CD4-positive, alpha-beta T cell (primary cell): ENCODE measurements around the gene CAV2. TPM values are rescaled to one million over a fixed set of nuclear protein-coding genes. Genes with fewer than 3 reads are reported as not detected.
A peak's percentile ranks its signal among the peaks of the same experiment; 100 is the strongest.

ENCODE experiments used
- ATAC-seq: fragments of 200-7000 bp; cut with Tn5 transposase; one replicate; pipeline ENCODE4 v1.10.0; 2022; ENCODE audit warnings: mild to moderate bottlenecking; ENCODE audit not compliant: poor library complexity
- CTCF ChIA-PET: fragments of 350-600 bp; sonication (Branson Sonifier 250); formaldehyde crosslinking; loops from one replicate; lab custom pipeline; 2021; ENCODE audit warnings: antibody characterized with exemption, inconsistent platforms; lab: Charles Lee
- POLR2A ChIA-PET: fragments of 350-600 bp; sonication (Branson Sonifier 250); formaldehyde crosslinking; loops from one replicate; lab custom pipeline; 2021; ENCODE audit warnings: antibody characterized with exemption, inconsistent platforms; lab: Charles Lee
- DNase-seq, 14 experiments: peaks; one replicate each; pipeline ENCODE4 v3.0.0-alpha.2; 2013 to 2020; ENCODE audit warnings: mixed read lengths in 2 of 14
- H3K27ac ChIP-seq, 2 donors: one replicate each; pipeline versions ENCODE4 v1.5.1 to v1.7.0; 2013; ENCODE audit warnings: low read length in 2 of 2, low read depth in 1 of 2, mild to moderate bottlenecking in 1 of 2
- H3K27me3 ChIP-seq, 2 experiments: 1 replicate in 1 of 2; 2 replicates in 1 of 2; pipeline versions ENCODE4 v1.6.1 to v1.7.0; 2013; ENCODE audit warnings: low read length in 2 of 2, control low read depth in 1 of 2, mild to moderate bottlenecking in 1 of 2, moderate library complexity in 1 of 2; ENCODE audit not compliant: insufficient read depth in 2 of 2, control insufficient read depth in 1 of 2
- H3K36me3 ChIP-seq: one replicate; pipeline ENCODE4 v1.6.1; 2013; ENCODE audit warnings: low read length, control low read depth; ENCODE audit not compliant: insufficient read depth
- H3K4me1 ChIP-seq: one replicate; pipeline ENCODE4 v1.6.1; 2013; ENCODE audit warnings: low read length, control low read depth; ENCODE audit not compliant: insufficient read depth
- H3K4me3 ChIP-seq: one replicate; pipeline ENCODE4 v1.5.1; 2013; ENCODE audit warnings: mild to moderate bottlenecking, low read length, moderate library complexity
- H3K9me3 ChIP-seq, 2 experiments: 1 replicate in 1 of 2; 2 replicates in 1 of 2; pipeline versions ENCODE4 v1.6.1 to v1.7.0; 2013; ENCODE audit warnings: low read length in 2 of 2, mild to moderate bottlenecking in 2 of 2, control low read depth in 1 of 2, moderate library complexity in 1 of 2; ENCODE audit not compliant: control insufficient read depth in 1 of 2, insufficient read depth in 1 of 2
- H3K27ac Mint-ChIP-seq: one replicate; pipeline ENCODE4 v1.8.0; 2020; ENCODE audit warnings: mixed read lengths
- H3K27me3 Mint-ChIP-seq: one replicate; pipeline ENCODE4 v1.8.0; 2021; ENCODE audit warnings: mixed read lengths
- H3K36me3 Mint-ChIP-seq: one replicate; pipeline ENCODE4 v1.8.0; 2021; ENCODE audit warnings: low read depth, mixed read lengths
- H3K4me1 Mint-ChIP-seq: one replicate; pipeline ENCODE4 v1.8.0; 2021; ENCODE audit warnings: low read depth, mixed read lengths
- H3K4me3 Mint-ChIP-seq: one replicate; pipeline ENCODE4 v1.8.0; 2020; ENCODE audit warnings: mild to moderate bottlenecking, mixed read lengths
- H3K9me3 Mint-ChIP-seq: one replicate; pipeline ENCODE4 v1.8.0; 2020; ENCODE audit warnings: mixed read lengths
- intact Hi-C, 2 experiments: fragments of 100-400 bp; cut with DNase I in 1 of 2; cut with micrococcal nuclease in 1 of 2; formaldehyde crosslinking; loops; one replicate each; pipeline versions ENCODE4 v1.15.1 to v1.9.0; 2023 to 2025; cut with DNase I, micrococcal nuclease
- total RNA-seq, 174 experiments: library from RNA in 2 of 174; stranded (reverse) in 2 of 174; gene quantifications; one replicate each; pipeline ENCODE4 v1.2.3 and lab custom pipeline; 2021 to 2026
- TF ChIP-seq, protein P1 (sequence below): fragments of 200-600 bp; IDR thresholded peaks from one replicate; pipeline ENCODE4 v1.8.0; 2022; ENCODE audit warnings: antibody characterized with exemption, mild to moderate bottlenecking

CAV2 gene
- total RNA-seq, 2 experiments from 2014 or later, result not detected

DNA sequence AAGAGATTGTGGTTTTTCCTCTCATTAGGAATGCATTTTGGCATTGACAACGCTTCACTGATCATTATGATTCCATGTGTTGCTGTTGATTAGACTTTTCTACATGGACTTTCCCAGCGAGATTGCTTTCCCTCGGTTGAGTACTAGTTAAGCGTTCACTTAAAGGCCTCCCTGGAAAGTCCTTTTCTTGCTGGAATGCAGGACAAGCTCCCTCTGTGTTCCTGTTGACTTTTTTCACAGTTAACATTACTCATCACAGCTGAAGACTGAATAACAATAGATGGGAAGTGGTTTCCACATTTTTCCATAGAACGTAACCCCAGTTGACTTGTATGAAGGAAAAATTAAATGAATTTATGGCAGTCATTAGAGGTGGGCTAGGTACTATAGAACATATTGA lies 22.7 kb downstream of the CAV2 start:
- H3K4me3 ChIP-seq, result no peak overlapping the region
- no peak overlapping the region for H3K27ac Mint-ChIP-seq
- TF ChIP-seq, protein P1, sequence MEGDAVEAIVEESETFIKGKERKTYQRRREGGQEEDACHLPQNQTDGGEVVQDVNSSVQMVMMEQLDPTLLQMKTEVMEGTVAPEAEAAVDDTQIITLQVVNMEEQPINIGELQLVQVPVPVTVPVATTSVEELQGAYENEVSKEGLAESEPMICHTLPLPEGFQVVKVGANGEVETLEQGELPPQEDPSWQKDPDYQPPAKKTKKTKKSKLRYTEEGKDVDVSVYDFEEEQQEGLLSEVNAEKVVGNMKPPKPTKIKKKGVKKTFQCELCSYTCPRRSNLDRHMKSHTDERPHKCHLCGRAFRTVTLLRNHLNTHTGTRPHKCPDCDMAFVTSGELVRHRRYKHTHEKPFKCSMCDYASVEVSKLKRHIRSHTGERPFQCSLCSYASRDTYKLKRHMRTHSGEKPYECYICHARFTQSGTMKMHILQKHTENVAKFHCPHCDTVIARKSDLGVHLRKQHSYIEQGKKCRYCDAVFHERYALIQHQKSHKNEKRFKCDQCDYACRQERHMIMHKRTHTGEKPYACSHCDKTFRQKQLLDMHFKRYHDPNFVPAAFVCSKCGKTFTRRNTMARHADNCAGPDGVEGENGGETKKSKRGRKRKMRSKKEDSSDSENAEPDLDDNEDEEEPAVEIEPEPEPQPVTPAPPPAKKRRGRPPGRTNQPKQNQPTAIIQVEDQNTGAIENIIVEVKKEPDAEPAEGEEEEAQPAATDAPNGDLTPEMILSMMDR, result no peak
- H3K27me3 ChIP-seq, result peaks cover 35 to 66% of the 10 kb centered on the region in 2 experiments
- no peaks in the 10 kb centered on the region for H3K9me3 Mint-ChIP-seq
- peaks cover 0 to 7% of the 10 kb centered on the region in 2 experiments for H3K9me3 ChIP-seq
- H3K27me3 Mint-ChIP-seq, result peaks cover 78% of the 10 kb centered on the region
- H3K4me1 ChIP-seq, result peaks cover 24% of the 10 kb centered on the region
- ChIA-PET POLR2A (no interaction called here), CTCF (no interaction called here)
- H3K4me1 Mint-ChIP-seq, result peaks cover 20% of the 10 kb centered on the region
- ATAC-seq (no peak), DNase-seq (no peak)
- H3K4me3 Mint-ChIP-seq, result no peak overlapping the region
- H3K36me3 Mint-ChIP-seq, result no peaks in the 10 kb centered on the region
- H3K27ac ChIP-seq, result no peak overlapping the region
- intact Hi-C loops, result no loop called here
- no peaks in the 10 kb centered on the region for H3K36me3 ChIP-seq

DNA sequence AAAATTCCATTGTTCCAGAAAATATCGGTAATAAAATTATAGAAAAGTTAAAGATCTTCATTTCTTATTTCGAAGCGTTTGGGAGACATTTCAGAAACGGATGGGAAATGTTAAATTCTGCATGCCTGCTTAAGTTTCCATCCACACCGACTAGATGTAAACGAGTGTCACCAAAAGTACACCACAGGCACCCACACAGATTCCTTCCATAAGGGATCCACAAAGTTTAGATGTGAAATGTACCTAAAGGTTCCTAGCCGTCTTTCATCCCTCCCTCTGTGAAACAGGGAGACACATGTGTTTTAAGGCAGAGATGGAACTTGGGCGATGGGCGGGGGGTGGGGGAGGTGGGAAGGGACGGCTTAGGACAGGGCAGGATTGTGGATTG lies 24.7 kb downstream of the CAV2 start:
- Mint-ChIP-seq H3K4me3 (peak overlapping the region; percentile 36), H3K4me1 (peaks cover 20% of the 10 kb centered on the region), H3K9me3 (no peaks in the 10 kb centered on the region), H3K36me3 (no peaks in the 10 kb centered on the region), H3K27ac (no peak overlapping the region), H3K27me3 (peaks cover 91% of the 10 kb centered on the region)
- H3K27ac ChIP-seq, result no peak overlapping the region
- TF ChIP-seq, protein P1, result no peak
- H3K4me3 ChIP-seq, result no peak overlapping the region
- no peaks in the 10 kb centered on the region for H3K36me3 ChIP-seq
- H3K9me3 ChIP-seq, result peaks cover 0 to 7% of the 10 kb centered on the region in 2 experiments
- ChIA-PET POLR2A (no interaction called here), CTCF (no interaction called here)
- no peak for ATAC-seq
- intact Hi-C loops, result loop anchor here in 1 of 2 experiments (2.0 kb wide), 1 partner anchor 347 kb away; no protein-coding TSS in a partner anchor
- H3K27me3 ChIP-seq, result peaks cover 50 to 62% of the 10 kb centered on the region in 2 experiments
- DNase-seq, result no peak
- H3K4me1 ChIP-seq, result peaks cover 24% of the 10 kb centered on the region

DNA sequence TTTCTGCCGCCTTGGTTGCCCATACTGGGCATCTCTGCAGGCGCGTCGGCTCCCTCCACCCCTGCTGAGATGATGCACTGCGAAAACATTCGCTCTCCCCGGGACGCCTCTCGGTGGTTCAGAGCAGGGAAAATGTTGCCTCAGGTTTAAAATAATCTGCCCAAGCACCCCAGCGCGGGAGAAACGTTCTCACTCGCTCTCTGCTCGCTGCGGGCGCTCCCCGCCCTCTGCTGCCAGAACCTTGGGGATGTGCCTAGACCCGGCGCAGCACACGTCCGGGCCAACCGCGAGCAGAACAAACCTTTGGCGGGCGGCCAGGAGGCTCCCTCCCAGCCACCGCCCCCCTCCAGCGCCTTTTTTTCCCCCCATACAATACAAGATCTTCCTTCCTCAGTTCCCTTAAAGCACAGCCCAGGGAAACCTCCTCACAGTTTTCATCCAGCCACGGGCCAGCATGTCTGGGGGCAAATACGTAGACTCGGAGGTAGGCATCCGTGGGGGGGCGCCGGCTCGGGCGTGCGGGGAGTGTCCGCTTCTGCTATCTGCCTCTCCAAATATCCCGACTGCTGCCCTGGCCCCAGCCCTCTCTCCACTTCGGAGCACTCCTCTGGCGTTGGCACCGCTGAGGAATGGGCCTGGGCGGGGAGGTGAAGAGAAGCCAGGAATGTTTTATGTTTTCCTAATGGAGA lies 25.2 kb downstream of the CAV2 start, which contains the start of gene CAV1:
Gene CAV1, plus strand, starts transcription at position 428 of the 689 bp plus-strand sequence. Its CDS starts 27 bp downstream, at position 455.
- H3K36me3 ChIP-seq, result no peaks in the 10 kb centered on the region
- TF ChIP-seq, protein P1, result no peak
- peak within 1 kb of the TSS; percentile 83 for H3K4me3 Mint-ChIP-seq
- ChIA-PET POLR2A (no interaction called here), CTCF (no interaction called here)
- DNase-seq, result peak in 12 of 14 experiments; percentile 9 to 68 (median 28)
- H3K27me3 ChIP-seq, result peaks cover 49 to 62% of the 10 kb centered on the region in 2 experiments
- H3K9me3 ChIP-seq, result peaks cover 0 to 7% of the 10 kb centered on the region in 2 experiments
- no peaks in the 10 kb centered on the region for H3K36me3 Mint-ChIP-seq
- peaks cover 20% of the 10 kb centered on the region for H3K4me1 Mint-ChIP-seq
- peaks cover 91% of the 10 kb centered on the region for H3K27me3 Mint-ChIP-seq
- peak within 1 kb of the TSS; percentile 52 for H3K4me3 ChIP-seq
- H3K4me1 ChIP-seq, result peaks cover 24% of the 10 kb centered on the region
- no peak within 1 kb of the TSS for H3K27ac ChIP-seq
- ATAC-seq, result peak; percentile 45
- no peak within 1 kb of the TSS for H3K27ac Mint-ChIP-seq
- H3K9me3 Mint-ChIP-seq, result no peaks in the 10 kb centered on the region
- intact Hi-C loops, result loop anchor here (2.0 to 5.0 kb wide), 3 partner anchors 262 to 352 kb away; no protein-coding TSS in a partner anchor
